ENCODE measurements around the gene TSPEAR.

GRCh38 chr21:44477131-44477530 lies 234.2 kb downstream of the TSPEAR start:
- TF ChIP-seq CTCF (IDR thresholded peaks at IDR 0.05; ENCODE audit: low read length) (no peak), EZH2 (IDR thresholded peaks at IDR 0.05; ENCODE audit: borderline replicate concordance, low read length) (no peak)
